NCI-H524 treated with DMSO at 0.1 percent for 48 hours (cell line): ENCODE data around the gene ILF2.
"Not testable (repeated sequence)": the region's sequence is repeated elsewhere in the genome, so short reads cannot be mapped to it uniquely, and the experiment has no call there.

Experiments used
- DNase-seq: peaks from one replicate; lab custom pipeline; 2025; lab: John Stamatoyannopoulos, UW

The ILF2 gene

GRCh38 chr1:153670859-153671627, at the start of gene ILF2:
TSS of gene ILF2 (minus strand) at chr1:153670993. CDS start at chr1:153670922, 71 bp downstream.
- DNase-seq, result peak; percentile 98

- no peak for DNase-seq
Observed at GRCh38 chr1:153717330-153717729, 46.5 kb upstream of the ILF2 start.

- DNase-seq, result not testable (repeated sequence)
Observed at GRCh38 chr1:153716211-153716610, 45.4 kb upstream of the ILF2 start.

- no peak for DNase-seq
Observed at GRCh38 chr1:153711026-153711425, 40.2 kb upstream of the ILF2 start.

GRCh38 chr1:153705484-153705883, 34.7 kb upstream of the ILF2 start:
- no peak for DNase-seq

- no peak for DNase-seq
Observed at GRCh38 chr1:153699768-153700167, 29.0 kb upstream of the ILF2 start.

GRCh38 chr1:153698923-153699714, 28.3 kb upstream of the ILF2 start:
- DNase-seq, result no peak

- no peak for DNase-seq
Observed at GRCh38 chr1:153698020-153698922, 27.5 kb upstream of the ILF2 start.

- DNase-seq, result no peak
Observed at GRCh38 chr1:153697191-153698019, 26.6 kb upstream of the ILF2 start.

GRCh38 chr1:153696741-153697140, 25.9 kb upstream of the ILF2 start:
- DNase-seq, result no peak

- no peak for DNase-seq
Observed at GRCh38 chr1:153693466-153693865, 22.7 kb upstream of the ILF2 start.

GRCh38 chr1:153688736-153689328, 18.0 kb upstream of the ILF2 start:
- no peak for DNase-seq

- DNase-seq, result no peak
Observed at GRCh38 chr1:153688276-153688675, 17.5 kb upstream of the ILF2 start.

GRCh38 chr1:153687346-153688125, 16.7 kb upstream of the ILF2 start:
- no peak for DNase-seq

- no peak for DNase-seq
Observed at GRCh38 chr1:153685544-153686340, 14.9 kb upstream of the ILF2 start.

GRCh38 chr1:153684892-153685291, 14.1 kb upstream of the ILF2 start:
- DNase-seq, result no peak

GRCh38 chr1:153683854-153684253, 13.1 kb upstream of the ILF2 start:
- no peak for DNase-seq

GRCh38 chr1:153682730-153683129, 11.9 kb upstream of the ILF2 start:
- DNase-seq, result no peak

GRCh38 chr1:153680120-153680403, 9.3 kb upstream of the ILF2 start:
- no peak for DNase-seq
